Measurements from ENCODE around the gene DUS1L.

The DUS1L gene

GRCh38 chr17:82055023-82055964 is 10.3 kb downstream of the DUS1L start:
- no peak for DNase-seq

- DNase-seq, result no peak
Observed at GRCh38 chr17:82054351-82055022, 11.1 kb downstream of the DUS1L start.

GRCh38 chr17:82053556-82054263 is 11.9 kb downstream of the DUS1L start:
- DNase-seq, result no peak

- no peak for DNase-seq
Observed at GRCh38 chr17:82053130-82053529, 12.5 kb downstream of the DUS1L start.

GRCh38 chr17:82052638-82053059 is 13.0 kb downstream of the DUS1L start:
- DNase-seq, result no peak

- DNase-seq, result peak; percentile 88
Observed at GRCh38 chr17:82051776-82052637, 13.6 kb downstream of the DUS1L start, which contains the start of the genes GPS1 and RFNG. Gene GPS1 (plus strand): TSS chr17:82051898. CDS start chr17:82051932, 34 bp downstream. Gene RFNG (minus strand): TSS chr17:82051811. CDS start chr17:82051766, 45 bp downstream.

GRCh38 chr17:82050761-82051641 is 14.6 kb downstream of the DUS1L start:
- DNase-seq, result no peak

- no peak for DNase-seq
Observed at GRCh38 chr17:82050152-82050760, 15.3 kb downstream of the DUS1L start.

GRCh38 chr17:82049521-82049971 is 16.1 kb downstream of the DUS1L start:
- no peak for DNase-seq

GRCh38 chr17:82049106-82049505 is 16.5 kb downstream of the DUS1L start:
- DNase-seq, result no peak

GRCh38 chr17:82048571-82048971 is 17.0 kb downstream of the DUS1L start:
- no peak for DNase-seq

GRCh38 chr17:82047914-82048570 is 17.6 kb downstream of the DUS1L start:
- no peak for DNase-seq

GRCh38 chr17:82047379-82047778 is 18.2 kb downstream of the DUS1L start:
- no peak for DNase-seq

GRCh38 chr17:82046903-82047302 is 18.7 kb downstream of the DUS1L start:
- no peak for DNase-seq

- no peak for DNase-seq
Observed at GRCh38 chr17:82045936-82046484, 19.6 kb downstream of the DUS1L start.

- no peak for DNase-seq
Observed at GRCh38 chr17:82043507-82043906, 22.1 kb downstream of the DUS1L start.

GRCh38 chr17:82042649-82043048 is 23.0 kb downstream of the DUS1L start:
- no peak for DNase-seq

- DNase-seq, result no peak
Observed at GRCh38 chr17:82041144-82041814, 24.3 kb downstream of the DUS1L start.

- DNase-seq, result no peak
Observed at GRCh38 chr17:82039695-82040299, 25.8 kb downstream of the DUS1L start.

All from hematopoietic multipotent progenitor cell treated with erythropoietin and hydrocortisone succinate and interleukin-3 and kit ligand, for 4 days (in vitro differentiated cells).